SU-DHL-6 (cell line): ENCODE measurements around the gene AMZ2.

ENCODE experiments used
- CTCF ChIP-seq: fragments of 200-600 bp; sonication (generic); IDR thresholded peaks from one replicate; pipeline ENCODE4 v1.5.1; 2017; ENCODE audit warnings: antibody characterized with exemption, mild to moderate bottlenecking, low read length, moderate library complexity; ENCODE audit not compliant: insufficient read depth, poor library complexity, severe bottlenecking
- EZH2phosphoT487 ChIP-seq: fragments of 200-600 bp; sonication (generic), shearing (Covaris generic); conservative IDR thresholded peaks from 2 replicates; pipeline ENCODE4 v1.6.1; 2018; ENCODE audit warnings: mild to moderate bottlenecking, antibody characterized with exemption, low read length, moderate library complexity, mixed read lengths

- TF ChIP-seq CTCF, result no peak
- TF ChIP-seq EZH2phosphoT487, result no peak
Measured at GRCh38 chr17:68229619-68230018, 18.2 kb upstream of the AMZ2 start.
